ENCODE data around the gene C10orf62. TPM values are rescaled to one million over a fixed set of nuclear protein-coding genes. Genes with fewer than 3 reads are reported as not detected.
"Not testable (repeated sequence)": the region's sequence is repeated elsewhere in the genome, so short reads cannot be mapped to it uniquely, and the experiment has no call there.

Gene C10orf62
- total RNA-seq, 1 donor from 2014 or later, result not detected

DNA sequence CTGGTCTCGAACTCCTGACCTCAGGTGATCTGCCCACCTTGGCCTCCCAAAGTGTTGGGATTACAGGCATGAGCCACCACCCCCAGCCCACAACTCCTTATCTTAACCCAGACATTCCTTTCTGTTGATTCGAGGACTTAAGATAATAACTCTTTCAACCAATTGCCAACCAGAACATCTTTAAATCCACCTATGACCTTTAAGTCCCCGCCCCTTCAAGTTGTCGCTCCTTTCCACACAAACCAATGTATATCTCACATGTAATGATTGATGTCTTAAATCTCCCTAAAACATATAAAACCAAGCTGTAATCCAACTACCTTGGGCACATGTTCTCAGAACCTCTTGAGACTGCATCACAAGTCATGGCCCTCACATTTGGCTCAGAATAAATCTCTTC, 24.7 kb upstream of the C10orf62 start:
- intact Hi-C loops (cut with micrococcal nuclease), result no loop called here

DNA sequence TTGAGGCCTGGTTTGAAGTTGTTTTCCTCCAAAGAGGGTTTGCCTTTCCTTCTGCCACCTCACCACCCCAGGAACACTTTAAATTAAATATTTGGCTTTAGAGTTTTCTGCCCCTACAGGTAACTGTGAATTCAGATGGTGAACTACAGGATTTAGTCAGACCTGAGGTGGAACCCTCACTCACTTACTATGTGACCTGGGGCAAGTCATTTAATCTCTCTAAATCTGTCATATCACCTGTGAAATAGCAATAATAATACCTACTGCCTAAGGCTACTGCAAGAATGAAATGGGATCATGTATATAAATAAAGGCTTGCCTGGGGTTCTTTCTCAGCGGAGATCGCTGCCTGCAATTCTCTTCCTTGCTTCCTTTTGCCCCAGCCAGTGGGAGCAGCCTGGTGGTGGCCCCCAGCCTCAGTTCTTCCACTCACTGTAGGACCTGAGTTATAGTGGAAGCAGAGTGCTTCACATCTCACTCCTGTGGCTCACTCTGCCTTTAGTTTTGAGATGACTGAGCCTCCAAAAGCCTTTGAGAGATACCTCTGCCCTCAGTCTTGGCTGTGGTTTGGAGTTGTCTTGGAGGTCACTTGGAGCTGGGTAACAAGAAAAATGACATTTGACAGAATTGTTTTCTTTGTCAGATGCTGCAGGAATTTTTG, 23.1 kb upstream of the C10orf62 start:
- intact Hi-C loops (cut with micrococcal nuclease), result no loop called here

DNA sequence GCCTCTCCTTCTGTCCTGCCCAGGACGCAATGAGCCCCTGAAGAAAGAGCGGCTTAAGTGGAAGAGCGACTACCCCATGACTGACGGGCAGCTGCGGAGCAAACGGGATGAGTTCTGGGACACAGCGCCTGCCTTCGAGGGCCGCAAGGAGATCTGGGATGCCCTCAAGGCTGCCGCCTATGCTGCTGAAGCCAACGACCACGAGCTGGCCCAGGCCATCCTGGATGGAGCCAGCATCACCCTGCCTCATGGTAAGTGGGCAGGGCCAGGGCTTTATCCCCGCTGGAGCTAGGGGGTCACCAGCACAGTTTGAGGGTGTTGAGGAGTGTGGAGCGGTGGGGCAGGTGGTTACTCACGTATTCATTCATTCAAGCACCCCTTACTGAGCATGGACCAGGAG, 21.6 kb upstream of the C10orf62 start:
- intact Hi-C loops (cut with micrococcal nuclease), result no loop called here

DNA sequence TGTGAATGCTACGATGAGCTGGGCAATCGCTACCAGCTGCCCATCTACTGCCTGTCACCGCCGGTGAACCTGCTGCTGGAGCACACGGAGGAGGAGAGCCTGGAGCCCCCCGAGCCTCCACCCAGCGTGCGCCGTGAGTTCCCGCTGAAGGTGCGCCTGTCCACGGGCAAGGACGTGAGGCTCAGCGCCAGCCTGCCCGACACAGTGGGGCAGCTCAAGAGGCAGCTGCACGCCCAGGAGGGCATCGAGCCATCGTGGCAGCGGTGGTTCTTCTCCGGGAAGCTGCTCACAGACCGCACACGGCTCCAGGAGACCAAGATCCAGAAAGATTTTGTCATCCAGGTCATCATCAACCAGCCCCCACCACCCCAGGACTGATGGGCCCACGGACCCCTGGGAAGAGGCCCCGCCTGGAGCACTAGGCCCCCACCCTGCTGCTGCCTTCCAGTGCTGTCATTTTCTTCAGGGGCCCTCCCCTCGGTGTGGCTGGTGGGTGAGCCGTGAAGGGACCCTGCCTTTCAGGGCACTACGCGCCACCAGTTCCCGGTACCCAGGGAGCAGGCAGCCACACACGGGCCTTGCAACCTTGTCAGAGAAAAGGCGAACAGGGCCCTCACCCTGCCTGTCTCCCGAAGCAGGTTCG, 19.3 kb upstream of the C10orf62 start:
- intact Hi-C loops (cut with micrococcal nuclease), result no loop called here

DNA sequence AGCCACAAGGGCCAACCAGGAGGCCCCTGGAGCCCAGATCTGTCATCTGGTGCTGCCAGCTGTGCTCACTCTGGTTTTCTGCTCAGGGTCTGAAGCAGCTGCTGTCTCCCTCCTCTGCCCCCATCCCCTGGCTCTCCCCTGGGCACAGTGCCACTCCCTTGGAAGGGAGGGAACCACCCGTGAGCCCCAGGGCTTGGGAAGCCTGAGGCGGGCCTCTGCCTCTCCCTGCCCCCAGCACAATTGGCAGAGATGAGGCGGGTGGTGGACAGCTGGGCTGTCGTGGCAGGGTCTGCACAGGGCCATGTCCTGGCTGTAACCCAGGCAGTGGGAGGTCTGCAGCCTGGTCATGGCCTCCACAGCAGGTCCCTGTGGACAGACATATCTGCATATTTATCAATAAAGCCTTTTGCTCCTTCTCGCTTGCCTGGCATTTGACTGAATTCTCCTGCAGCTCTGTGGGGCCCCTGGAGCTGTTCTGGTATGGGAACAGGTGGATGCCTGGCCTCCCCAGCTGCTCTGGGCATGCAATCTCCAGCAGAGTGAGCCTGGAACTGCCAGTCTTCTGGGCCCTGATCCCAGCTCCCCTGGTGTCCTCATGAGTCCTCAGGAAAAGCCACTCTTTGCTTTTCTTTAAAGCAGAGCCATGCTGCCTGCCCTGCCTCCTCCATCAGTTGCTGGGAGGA, 18.6 kb upstream of the C10orf62 start:
- intact Hi-C loops (cut with micrococcal nuclease), result no loop called here

DNA sequence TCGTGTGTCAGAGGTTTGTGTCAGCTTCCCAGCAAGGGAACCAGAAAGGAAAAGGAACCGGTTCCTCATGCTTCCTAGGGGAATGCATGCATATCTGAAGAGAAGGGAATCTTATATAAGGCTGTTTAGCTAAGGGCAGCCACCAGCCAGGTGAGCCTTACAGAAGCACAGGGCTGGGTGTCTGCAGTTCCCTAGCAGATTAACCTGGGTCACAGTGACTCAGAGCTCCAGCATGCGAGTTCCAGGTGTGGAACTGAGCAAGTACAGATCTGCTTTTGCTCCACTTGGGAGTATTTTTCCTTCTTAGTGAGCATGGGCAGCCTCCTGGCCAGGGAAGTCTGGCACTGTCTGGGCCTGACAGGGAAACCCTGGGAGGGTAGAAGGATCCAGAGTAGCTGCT, 17.9 kb upstream of the C10orf62 start:
- intact Hi-C loops (cut with micrococcal nuclease), result loop anchor here (1.0 kb wide), 2 partner anchors 41 to 160 kb away; no protein-coding TSS in a partner anchor

DNA sequence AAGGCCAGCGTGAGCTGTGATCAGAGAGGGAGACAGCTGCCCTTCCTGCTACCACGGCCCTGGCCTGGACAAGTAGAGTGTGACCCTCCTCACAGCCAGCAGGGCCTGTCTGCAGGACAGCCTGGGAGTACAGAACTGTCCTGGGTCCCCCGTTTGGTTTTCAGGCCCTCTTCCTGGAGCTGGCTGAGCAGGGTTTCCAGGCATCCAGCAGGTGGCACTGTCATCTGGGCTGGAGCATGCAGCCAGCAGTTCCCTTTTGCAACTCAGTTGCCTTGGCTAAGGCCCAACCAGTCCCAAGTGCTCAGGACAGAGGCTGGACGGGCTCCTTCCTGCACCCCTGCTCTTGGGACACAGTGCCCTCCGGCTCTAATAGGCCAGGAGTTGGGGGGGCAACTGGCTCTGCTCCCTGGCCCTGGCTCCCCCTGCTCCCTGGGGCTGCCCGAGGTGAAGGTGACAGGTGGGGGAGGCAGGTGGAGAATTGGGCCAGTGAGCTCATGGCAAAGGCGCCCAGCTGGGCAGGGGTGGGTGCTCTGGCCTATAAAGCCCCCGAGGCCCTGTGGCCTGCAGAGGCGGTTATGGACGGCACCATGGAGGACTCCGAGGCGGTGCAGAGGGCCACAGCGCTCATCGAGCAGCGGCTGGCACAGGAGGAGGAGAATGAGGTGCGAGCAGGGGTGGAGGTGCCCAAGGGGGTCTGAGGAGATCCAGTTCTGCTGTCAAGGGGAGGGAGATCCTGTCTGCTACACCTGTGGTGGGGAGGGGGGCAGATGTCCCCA, 17.1 kb upstream of the C10orf62 start, which contains the start of gene ANKRD2:
Gene ANKRD2 (plus strand): TSS at position 566 of the 776 bp plus-strand sequence. CDS start 10 bp downstream, at position 576.
- intact Hi-C loops (cut with micrococcal nuclease), result loop anchor here (1.0 kb wide), 2 partner anchors 40 to 159 kb away; no protein-coding TSS in a partner anchor

DNA sequence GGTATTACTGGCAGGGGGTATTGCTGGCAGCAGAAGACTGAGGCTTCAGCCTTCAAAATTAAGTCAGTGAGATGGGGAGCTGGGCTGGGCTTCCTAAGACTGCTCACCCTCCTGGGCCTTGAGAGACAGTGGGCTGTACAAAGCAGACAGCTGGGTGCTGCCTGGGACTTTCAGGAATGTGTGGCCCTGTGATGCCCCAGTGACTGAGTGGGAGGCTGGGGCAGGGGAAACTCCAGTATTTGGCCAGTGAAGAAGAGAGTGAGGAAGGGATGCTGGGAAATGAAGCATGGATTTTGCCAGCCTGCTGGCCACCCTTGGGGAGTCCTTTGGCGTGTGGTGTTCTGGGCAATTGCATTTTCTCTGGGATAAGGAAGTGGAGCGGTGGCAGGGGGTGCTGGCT, 16.5 kb upstream of the C10orf62 start:
- intact Hi-C loops (cut with micrococcal nuclease), result no loop called here

DNA sequence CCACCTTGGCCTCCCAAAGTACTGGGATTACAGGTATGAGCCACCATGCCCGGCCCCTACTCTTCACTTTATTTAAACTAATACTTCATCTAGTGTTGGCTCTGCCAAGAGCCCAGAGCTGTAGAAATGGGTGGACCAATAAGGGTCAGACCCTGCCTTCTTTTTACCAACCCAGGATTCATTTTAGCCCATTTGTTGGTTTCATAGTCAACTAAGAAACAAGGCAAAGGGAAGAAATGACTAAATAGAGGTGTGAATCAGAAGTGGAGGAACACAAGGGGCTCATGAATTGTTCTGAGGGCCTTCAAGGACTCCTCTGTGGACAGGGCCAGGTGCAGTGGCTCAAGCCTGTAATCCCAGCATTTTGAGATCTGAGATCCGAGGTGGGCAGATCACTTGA, 15.8 kb upstream of the C10orf62 start:
- intact Hi-C loops (cut with micrococcal nuclease), result no loop called here

DNA sequence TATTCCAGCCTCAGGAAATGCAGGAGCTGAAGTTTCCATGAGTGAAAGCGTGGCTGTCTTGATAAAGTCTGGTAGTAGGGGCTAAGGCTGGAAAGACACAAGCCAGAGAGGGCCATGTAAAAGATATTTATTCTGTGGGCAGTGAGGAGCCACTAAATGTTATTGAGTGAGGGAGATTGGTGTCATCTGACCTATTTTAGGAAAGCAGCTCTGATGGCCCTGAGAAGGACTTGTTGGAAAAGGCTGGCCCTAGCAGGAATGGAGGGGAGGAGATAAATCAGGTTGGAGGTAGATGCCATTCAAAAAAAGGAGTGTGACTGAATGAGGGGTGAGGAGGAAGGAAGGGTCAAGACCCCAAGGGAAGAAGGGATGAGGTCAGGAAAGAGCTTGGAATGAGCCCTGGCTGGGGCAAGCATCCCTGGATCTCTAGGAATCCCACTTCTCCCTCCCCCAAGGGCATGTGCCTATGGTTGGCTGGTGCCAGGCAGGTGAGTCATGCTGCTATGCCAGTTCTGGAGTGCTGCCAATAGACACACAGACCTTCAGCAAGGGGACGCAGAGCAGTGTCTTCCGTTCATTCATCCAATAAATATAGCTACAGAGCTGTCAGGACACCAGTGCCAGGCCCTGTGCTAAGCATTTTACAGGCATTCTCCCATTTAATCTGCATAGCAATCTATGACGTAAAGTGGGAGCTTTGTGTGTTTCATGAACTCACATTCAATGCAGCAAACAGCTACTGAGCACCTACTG, 15.0 kb upstream of the C10orf62 start:
- intact Hi-C loops (cut with micrococcal nuclease), result no loop called here

DNA sequence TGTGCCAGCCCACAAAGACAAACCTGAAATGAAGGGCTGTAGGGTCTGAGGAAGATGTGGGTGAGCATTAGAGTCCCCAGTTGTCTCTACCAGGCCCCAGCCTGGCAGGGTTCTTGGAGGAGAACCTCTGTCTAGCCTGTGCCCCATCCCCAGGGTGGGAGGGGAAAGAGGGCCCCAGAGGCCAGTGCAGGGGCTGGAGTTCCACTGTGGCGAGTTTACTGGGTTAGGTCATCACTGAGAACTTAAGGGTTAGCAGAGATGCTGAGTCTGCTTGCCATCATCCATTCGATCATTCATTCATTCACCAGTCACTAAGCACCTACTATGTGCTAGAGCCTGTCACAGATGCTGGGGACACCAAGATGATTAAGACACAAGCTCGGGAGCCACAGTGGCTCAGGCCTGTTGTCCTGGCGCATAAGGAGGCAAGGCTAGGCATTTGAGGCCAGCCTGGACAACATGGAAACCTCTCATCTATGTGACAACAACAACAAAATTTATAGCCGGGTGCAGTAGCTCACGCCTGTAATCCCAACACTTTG, 14.3 kb upstream of the C10orf62 start:
- intact Hi-C loops (cut with micrococcal nuclease), result no loop called here

DNA sequence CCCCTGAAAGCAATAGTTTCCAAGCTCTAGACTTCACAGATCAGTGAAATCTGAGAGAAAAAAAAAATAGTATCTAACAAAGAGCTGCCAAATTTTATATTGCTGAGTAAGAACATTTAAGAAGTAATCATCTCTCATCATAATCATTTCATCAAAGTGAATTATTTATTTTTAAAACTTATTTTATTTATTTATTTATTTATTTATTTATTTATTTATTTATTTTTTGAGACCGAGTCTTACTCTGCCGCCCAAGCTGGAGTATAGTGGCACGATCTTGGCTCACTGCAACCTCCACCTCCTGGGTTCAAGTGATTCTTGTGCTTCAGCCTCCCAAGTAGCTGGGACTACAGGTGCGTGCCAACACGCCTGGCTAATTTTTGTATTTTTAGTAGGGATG, 13.0 kb upstream of the C10orf62 start:
- intact Hi-C loops (cut with micrococcal nuclease), result not testable (repeated sequence)

DNA sequence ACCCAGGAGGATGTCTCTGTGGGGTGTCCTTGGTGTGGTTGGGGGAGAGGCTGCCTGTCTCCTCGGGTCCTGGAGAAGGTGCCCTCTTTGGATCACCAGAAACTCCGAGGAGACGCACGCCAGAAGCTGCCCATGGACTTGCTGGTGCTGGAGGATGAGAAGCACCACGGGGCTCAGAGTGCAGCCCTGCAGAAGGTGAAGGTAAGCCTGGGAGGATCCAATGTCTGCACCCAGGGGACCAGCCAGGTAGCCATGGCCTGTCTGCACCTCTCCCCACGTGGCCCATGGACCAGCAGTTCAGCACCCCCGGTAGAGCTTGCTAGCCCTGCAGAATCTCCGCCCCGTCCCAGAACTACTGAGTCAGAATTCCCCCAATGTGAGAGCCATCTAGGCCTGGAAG, 11.8 kb upstream of the C10orf62 start:
- intact Hi-C loops (cut with micrococcal nuclease), result no loop called here

DNA sequence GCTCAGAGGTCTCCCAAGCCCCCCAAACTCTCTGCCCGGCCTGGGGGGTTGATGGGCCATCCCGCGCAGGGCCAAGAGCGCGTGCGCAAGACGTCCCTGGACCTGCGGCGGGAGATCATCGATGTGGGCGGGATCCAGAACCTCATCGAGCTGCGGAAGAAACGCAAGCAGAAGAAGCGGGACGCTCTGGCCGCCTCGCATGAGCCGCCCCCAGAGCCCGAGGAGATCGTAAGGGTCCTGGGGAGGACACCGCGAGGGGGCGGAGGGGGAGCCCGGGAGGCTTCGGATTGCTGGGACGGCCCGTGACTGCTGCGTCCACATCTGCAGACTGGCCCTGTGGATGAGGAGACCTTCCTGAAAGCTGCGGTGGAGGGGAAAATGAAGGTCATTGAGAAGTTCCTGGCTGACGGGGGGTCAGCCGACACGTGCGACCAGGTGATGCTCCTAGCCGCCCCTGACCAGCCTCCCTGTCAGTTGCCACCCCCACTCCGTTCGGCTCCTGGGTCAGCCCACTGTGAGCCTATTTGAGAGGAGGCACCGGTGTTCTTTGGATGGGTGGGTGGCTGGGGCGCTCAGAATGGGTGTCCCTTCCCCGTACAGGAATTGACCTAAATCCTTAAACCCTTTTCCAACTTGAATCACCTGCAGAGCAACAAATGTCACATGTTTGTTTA, 11.2 kb upstream of the C10orf62 start:
- intact Hi-C loops (cut with micrococcal nuclease), result no loop called here

DNA sequence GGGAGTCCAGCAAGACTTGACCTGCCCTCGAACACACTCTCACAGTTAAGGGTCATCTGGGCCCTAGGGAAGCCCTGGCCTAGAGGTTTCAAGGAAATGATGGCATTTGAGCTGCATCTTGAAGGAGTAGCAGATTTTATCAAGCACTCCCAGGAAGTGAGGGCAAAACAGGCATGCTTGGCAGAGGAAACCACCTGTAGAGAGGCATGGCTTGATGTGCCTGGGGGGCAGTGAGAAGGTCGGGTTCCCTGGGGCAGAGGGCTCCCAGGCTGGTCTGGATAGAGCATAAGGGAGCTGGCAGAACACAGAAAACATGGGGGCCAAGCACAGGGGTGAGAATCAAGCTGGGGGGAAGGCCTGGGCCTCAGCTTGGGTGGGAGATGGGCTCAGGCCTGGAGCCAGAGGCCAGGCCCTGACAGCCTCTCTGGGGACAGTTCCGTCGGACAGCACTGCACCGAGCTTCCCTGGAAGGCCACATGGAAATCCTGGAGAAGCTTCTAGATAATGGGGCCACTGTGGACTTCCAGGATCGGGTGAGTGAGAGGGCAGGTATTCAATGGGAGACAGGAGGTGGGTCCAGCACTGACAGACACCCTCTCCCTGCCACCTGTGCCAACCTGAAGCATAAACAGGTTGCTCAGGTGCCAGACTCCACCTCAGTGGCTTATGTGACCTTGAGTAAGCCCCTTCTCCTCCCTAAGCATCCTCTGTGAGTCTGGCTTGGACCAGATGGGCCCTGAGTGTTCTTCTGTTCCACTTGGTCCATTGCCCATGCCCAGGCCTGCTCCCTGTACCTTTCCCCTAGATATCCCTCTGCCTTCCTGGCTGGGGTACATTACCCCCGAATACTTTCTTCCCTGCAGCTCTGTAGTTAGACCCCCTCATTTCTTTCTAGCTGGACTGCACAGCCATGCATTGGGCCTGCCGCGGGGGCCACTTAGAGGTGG, 8.8 kb upstream of the C10orf62 start:
- intact Hi-C loops (cut with micrococcal nuclease), result no loop called here

DNA sequence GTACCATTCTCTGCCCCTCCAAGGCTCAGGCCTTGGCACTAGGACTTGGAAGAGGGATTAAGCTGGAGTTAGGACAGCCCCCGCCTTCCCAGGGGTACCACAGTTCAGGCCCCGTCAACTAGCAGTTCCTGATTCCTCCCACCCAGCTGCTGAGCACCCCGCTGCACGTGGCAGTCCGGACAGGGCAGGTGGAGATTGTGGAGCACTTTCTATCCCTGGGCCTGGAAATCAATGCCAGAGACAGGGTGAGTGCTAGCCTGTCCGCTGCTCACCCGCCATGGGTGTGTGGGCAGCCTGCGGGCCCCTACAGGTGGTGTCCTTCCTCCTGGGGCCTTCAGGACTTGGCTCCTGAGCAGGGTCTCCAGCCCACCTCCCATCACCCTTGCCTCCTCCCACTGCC, 7.4 kb upstream of the C10orf62 start:
- intact Hi-C loops (cut with micrococcal nuclease), result no loop called here

DNA sequence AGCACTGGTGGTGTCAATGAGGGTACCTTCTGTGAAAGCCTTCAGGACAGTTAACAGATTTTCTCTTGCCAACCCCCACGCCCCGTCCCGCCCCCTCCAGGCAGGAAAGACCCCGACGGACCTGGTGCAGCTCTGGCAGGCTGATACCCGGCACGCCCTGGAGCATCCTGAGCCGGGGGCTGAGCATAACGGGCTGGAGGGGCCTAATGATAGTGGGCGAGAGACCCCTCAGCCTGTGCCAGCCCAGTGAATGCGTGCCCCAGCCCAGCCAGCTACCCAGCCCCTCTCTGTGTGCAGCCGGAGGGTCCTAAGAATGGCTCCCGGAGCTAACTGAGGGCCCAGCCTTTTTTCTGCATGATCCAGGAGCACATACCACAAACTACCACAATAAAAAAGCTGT, 6.0 kb upstream of the C10orf62 start:
- intact Hi-C loops (cut with micrococcal nuclease), result no loop called here

DNA sequence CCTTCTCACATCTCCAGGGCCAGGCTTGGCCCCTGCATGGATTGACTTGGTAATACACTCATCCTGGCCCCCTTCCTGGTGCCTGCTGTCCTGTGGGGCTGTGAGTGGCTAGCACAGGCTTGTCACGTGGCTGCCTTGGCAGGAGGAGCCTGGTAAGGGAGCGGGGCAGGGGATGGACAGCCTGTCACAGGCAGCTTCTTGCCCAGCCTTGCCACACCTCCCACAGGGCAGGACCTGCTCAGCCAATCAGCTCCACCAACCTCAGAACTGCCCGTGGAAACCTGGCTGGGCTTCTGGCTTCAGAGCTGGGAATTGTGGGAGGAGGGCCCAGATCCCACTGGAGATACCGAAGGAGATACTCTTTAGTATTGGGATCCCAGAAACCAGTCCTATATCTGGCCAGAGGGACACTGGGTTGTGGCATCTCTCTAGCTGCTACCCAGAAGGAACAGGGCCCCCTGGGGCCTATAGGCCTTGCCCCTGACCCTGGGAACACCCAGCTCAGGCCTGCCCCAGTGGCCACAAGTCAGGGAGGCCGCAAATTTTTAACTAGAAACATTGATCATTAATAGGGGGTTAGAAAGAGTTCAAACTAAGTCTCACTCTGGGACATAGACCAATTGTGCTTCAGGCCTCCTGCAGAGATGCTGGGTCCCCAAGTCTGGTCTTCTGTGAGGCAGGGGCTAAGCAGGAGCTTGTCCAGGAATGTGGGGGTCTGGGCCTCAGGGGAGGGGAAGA, 5.3 kb upstream of the C10orf62 start, which contains the start of gene HOGA1:
Gene HOGA1 (plus strand): TSS at position 330 of the 738 bp plus-strand sequence. CDS start 315 bp downstream, at position 645.
- intact Hi-C loops (cut with micrococcal nuclease), result no loop called here
